HG02623 (cell line): ENCODE results near the gene ADK.

ENCODE experiments used
- ATAC-seq: cut with Tn5 transposase; IDR thresholded peaks from one replicate; pipeline ENCODE4 v1.9.1; 2021; ENCODE audit warnings: moderate library complexity; ENCODE audit not compliant: unreplicated experiment

ADK gene

DNA sequence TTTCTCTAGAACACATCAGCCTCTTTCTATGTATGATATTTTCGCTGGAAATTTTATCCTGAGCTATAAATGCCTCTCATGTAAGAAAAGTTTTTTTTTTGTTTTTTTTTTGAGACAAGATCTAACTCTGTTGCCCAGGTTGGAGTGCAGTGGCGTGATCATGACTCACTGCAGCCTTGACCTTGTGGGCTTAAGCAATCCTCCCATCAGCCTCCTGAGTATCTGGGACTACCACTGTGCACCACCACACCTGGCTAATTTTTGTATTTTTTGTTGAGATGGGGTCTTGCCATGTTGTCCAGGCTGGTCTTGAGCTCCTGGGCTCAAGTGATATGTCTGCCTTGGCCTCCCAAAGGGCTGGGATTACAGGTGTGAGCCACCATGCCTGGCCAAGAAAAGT lies 80.4 kb downstream of the ADK start:
- no peak for ATAC-seq

- no peak for ATAC-seq
These were observed 82.3 kb downstream of the ADK start for GRCh38 chr10:74233281-74233680.

- ATAC-seq: no peak
These were observed 83.5 kb downstream of the ADK start for GRCh38 chr10:74234569-74234968.

DNA sequence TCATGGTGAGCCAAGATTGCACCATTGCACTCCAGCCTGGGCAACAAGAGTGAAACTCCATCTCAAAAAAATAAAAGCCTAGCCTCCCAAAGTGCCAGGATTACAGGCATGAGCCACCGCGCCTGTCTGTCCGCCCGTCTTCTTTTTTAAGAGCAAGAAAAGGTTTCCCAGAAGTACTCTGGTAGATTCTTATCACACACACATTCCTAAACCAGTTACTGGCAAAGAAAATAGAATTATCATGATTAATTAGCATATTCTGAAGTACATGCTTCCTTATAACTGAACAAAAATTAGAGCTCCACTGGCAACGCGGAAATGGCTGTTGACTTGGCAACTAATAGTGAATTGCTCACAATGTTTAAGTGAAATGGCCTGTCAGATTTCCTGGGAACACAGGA lies 87.0 kb downstream of the ADK start:
- ATAC-seq: no peak

DNA sequence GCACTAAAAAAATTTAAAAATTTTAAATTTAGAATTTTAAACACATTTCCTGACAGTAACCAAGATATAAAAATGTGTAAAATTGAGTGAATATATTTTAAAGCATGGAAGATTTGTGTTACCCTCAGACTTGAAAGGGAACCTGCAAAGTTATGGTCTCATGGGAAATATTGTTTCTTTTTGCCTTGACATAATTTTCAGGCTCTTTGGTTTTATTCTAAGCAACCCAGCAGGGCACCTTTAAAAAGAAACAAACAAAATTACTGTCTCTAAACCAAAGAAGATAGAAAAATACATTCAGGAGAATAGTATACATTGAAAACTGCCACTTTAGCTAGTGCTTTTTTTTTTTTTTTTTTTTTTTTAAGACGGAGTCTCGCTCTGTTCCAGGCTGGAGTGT lies 87.5 kb downstream of the ADK start:
- no peak for ATAC-seq

GRCh38 chr10:74243067-74243466 lies 92.0 kb downstream of the ADK start:
- ATAC-seq: no peak

DNA sequence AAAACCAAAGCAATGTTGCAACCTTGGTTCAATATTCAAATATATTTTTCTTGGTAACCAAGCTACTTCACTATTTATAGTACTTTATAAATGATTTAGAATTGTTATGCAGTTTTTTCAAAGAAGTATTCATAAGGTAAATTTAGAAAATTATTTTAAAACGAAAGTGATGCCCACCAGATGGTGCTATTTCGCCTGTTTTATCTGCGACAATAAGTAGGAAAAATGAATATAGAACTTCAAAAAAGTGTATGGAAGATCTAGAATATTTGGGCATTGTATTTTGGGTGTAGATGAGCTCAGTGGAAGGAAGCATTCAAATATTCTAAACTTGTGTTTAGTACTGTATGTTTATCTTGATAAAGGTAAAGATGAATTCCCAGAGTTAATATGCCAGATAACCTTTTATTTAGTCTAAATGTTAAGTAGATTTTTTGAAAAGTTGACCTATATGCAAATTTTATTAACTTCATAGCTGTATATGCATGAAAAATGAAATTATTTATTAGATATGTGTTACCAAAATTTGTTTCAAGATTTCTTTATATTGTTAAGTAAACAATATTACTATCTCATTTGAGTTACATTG lies 93.2 kb downstream of the ADK start:
- ATAC-seq: no peak

DNA sequence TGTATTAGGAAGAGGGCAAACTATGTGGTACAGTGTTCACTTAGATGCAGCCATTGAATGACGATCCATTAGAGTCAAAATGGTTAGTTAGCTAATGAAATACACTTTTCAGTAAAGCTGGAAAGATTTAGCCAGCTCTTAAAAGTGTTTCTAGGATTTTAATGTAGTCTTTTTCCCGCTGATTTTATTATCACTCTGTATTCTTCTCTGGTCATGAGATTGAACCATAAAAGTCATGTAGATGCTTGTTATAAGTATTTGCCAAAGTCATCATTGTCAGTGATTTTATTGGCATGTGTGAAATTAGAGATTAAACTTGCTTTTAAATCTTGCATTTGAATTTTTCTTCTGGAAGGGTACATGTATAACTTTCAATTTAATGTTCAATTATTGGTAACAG lies 93.8 kb downstream of the ADK start:
- no peak for ATAC-seq

DNA sequence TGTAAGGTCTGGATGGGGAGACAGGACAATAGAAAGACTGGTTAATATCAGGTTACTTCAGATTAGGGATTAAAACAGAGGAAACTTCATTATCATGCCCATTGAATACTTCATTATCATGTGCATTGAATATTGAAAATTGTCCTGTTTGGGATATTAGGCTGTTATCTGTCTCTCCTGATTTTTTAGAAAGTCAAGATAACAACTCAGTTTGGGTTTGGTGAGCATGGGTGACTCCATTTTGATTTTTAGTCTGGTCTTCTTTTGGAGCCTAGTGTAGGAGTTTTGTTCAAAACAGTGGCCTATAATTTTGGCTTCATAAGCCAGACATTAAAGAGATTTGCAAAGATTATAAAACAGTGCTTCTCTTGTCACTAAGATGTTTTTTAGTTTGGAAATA lies 95.5 kb downstream of the ADK start:
- ATAC-seq: no peak

DNA sequence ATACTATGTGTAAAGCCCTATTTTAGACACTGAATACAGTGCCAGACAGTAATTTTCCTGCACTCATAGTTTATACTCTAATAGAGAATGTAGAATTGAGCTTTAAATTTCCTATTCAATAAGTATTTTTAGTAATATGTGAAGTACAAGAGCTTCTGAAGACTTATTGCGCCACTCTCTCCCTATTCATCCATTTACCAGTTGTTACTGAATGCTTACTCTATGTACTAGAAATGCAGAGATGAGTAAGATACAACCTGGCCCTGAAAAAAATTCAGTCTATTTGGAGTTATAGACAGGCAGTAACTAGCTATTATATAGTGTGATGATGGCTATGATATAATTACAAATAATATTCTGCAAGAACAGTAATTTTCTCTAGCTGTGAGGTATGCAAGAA lies 98.8 kb downstream of the ADK start:
- no peak for ATAC-seq

DNA sequence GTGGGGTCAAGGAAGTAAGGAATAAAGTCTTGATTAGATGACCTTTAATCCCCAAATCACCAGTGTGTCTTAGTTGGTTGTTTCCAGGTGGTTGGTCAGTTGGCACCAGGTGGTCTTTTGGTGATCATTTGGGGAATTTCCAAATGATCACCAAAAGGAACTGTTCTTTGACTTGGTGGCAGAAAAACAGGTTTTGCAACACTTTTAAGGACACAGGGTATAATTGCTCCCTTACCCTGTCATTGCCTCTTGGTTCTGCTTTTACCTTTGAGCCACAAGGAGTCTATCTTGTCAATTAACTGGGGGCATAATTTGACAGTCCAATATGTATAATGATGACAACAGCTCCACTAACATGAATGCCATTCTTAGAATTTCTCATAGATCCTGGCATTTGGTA lies 104.2 kb downstream of the ADK start:
- no peak for ATAC-seq

- no peak for ATAC-seq
These were observed 104.9 kb downstream of the ADK start for GRCh38 chr10:74255888-74256357.

- no peak for ATAC-seq
These were observed 111.8 kb downstream of the ADK start for GRCh38 chr10:74262856-74263255.

GRCh38 chr10:74263996-74264395 lies 113.0 kb downstream of the ADK start:
- no peak for ATAC-seq

GRCh38 chr10:74272288-74272687 lies 121.3 kb downstream of the ADK start:
- ATAC-seq: no peak

GRCh38 chr10:74275755-74276290 lies 124.8 kb downstream of the ADK start:
- no peak for ATAC-seq

DNA sequence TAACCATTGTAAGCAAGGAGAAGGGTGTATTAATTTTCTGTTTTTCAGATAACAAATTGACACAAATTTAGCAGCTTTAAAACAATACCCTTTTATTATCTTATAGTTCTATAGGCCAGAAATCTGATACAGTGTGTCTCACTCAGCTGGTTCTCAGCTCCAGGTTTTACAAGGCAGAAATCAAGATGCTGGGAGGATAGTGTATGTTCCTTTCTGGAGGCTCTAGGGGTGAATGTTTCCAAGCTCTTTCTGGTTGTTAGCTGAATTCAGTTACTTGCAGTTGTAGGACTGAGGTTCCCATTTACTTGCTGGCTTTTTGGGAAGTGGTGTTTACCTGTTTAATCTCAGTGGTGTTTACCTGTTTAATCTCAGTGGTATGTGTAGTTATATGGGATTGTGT lies 125.4 kb downstream of the ADK start:
- ATAC-seq: no peak

GRCh38 chr10:74282151-74282847 lies 131.3 kb downstream of the ADK start:
- ATAC-seq: no peak

- no peak for ATAC-seq
These were observed 131.8 kb downstream of the ADK start for GRCh38 chr10:74282848-74283210.

GRCh38 chr10:74289188-74289587 lies 138.2 kb downstream of the ADK start:
- ATAC-seq: no peak

- ATAC-seq: no peak
These were observed 138.9 kb downstream of the ADK start for GRCh38 chr10:74289951-74290350.

DNA sequence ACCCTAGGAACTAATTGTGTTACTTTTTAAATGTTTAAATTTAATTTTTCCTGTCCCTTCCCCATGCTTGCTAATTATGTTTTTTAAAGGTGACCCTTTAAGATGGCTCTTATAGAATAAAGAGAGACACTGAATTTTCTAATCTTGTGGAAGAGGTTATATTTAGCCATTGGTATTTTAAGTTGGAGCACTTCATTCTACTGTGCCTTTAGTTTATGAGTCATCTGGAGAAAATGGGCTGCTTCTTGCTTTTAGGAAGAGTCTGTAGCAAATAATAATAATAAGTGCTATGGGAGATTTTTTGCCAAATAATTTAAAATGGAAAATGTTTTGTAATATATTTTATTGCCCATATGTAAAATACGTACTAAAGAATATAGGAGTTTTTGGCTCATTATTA lies 139.7 kb downstream of the ADK start:
- no peak for ATAC-seq
